HepG2 (cell line): ENCODE measurements around the gene RASGRF1. TPM values are rescaled to one million over a fixed set of nuclear protein-coding genes. Genes with fewer than 3 reads are reported as not detected.

Experiments used
- BRD4 ChIP-seq: sonication (generic); formaldehyde crosslinking; IDR thresholded peaks from 2 replicates; pipeline ENCODE4 v1.4.0; 2020; ENCODE audit warnings: missing genetic modification reagents
- EEA1 ChIP-seq: sonication (generic); formaldehyde crosslinking; IDR thresholded peaks from 2 replicates; pipeline ENCODE4 v1.5.1; 2020; ENCODE audit warnings: mild to moderate bottlenecking, missing genetic modification reagents, borderline replicate concordance
- GABPB1 ChIP-seq: IDR thresholded peaks from 2 replicates; pipeline ENCODE4 v1.6.1; 2016; ENCODE audit warnings: mild to moderate bottlenecking, missing genetic modification reagents, moderate library complexity, missing compliant biosample characterization
- GMEB1 ChIP-seq: sonication (generic); formaldehyde crosslinking; IDR thresholded peaks from 2 replicates; pipeline ENCODE4 v1.5.1; 2020; ENCODE audit warnings: missing genetic modification reagents, mild to moderate bottlenecking, borderline replicate concordance
- HMGXB4 ChIP-seq, 2 experiments: sonication (generic) in 1 of 2; formaldehyde crosslinking in 1 of 2; IDR thresholded peaks; 2 replicates each; pipeline versions ENCODE4 v1.4.0 to v1.6.1; 2018 to 2020; ENCODE audit warnings: missing genetic modification reagents in 2 of 2, borderline replicate concordance in 1 of 2, low read depth in 1 of 2, mild to moderate bottlenecking in 1 of 2, missing biosample characterization in 1 of 2
- ISL2 ChIP-seq: sonication (generic); formaldehyde crosslinking; IDR thresholded peaks from 2 replicates; pipeline ENCODE4 v1.5.0; 2020; ENCODE audit warnings: missing genetic modification reagents
- MTA1 ChIP-seq: sonication (generic); formaldehyde crosslinking; IDR thresholded peaks from 2 replicates; pipeline ENCODE4 v1.4.0; 2020; ENCODE audit warnings: missing genetic modification reagents, mild to moderate bottlenecking, borderline replicate concordance
- POLR2AphosphoS5 ChIP-seq: IDR thresholded peaks from 2 replicates; pipeline ENCODE4 v1.6.1; 2012; ENCODE audit warnings: low read depth, low read length
- PRMT3 ChIP-seq: sonication (generic); formaldehyde crosslinking; IDR thresholded peaks from 2 replicates; pipeline ENCODE4 v1.8.1; 2022; ENCODE audit warnings: low read depth, mild to moderate bottlenecking, moderate library complexity, missing genetic modification reagents, borderline replicate concordance
- RAD51 ChIP-seq: fragments of 450-650 bp; IDR thresholded peaks from 2 replicates; pipeline ENCODE4 v1.6.1; 2016; ENCODE audit warnings: borderline replicate concordance
- RFX5 ChIP-seq: IDR thresholded peaks from 2 replicates; pipeline ENCODE4 v1.6.1; 2011; ENCODE audit warnings: low read depth, low read length, improper control_type of control experiment
- SALL2 ChIP-seq: sonication (generic); formaldehyde crosslinking; IDR thresholded peaks from 2 replicates; pipeline ENCODE4 v1.8.1; 2023; ENCODE audit warnings: mild to moderate bottlenecking, missing genetic modification reagents, inconsistent platforms
- SNAPC2 ChIP-seq: sonication (generic); formaldehyde crosslinking; IDR thresholded peaks from 2 replicates; pipeline ENCODE4 v1.8.1; 2022; ENCODE audit warnings: mild to moderate bottlenecking, missing genetic modification reagents
- SRF ChIP-seq: IDR thresholded peaks from 2 replicates; pipeline ENCODE4 v1.6.1; 2011; ENCODE audit warnings: mild to moderate bottlenecking, low read depth, low read length, moderate library complexity
- TFE3 ChIP-seq: IDR thresholded peaks from 2 replicates; pipeline ENCODE4 v1.6.1; 2016
- ZNF24 ChIP-seq: fragments of 450-650 bp; IDR thresholded peaks from 2 replicates; pipeline ENCODE4 v1.6.1; 2017; ENCODE audit warnings: antibody characterized with exemption, mild to moderate bottlenecking
- ZNF34 ChIP-seq: sonication (generic); formaldehyde crosslinking; IDR thresholded peaks from 2 replicates; pipeline ENCODE4 v1.4.0; 2020; ENCODE audit warnings: mild to moderate bottlenecking, missing genetic modification reagents, borderline replicate concordance
- ZNF543 ChIP-seq: sonication (generic); formaldehyde crosslinking; IDR thresholded peaks from 2 replicates; pipeline ENCODE4 v1.4.0; 2020; ENCODE audit warnings: mild to moderate bottlenecking, missing genetic modification reagents
- ZNF552 ChIP-seq: sonication (generic); formaldehyde crosslinking; IDR thresholded peaks from 2 replicates; pipeline ENCODE4 v1.9.0; 2022; ENCODE audit warnings: missing genetic modification reagents, mild to moderate bottlenecking, borderline replicate concordance
- ZNF644 ChIP-seq: IDR thresholded peaks from 2 replicates; pipeline ENCODE4 v1.6.1; 2016; ENCODE audit warnings: low read depth
- ZNF766 ChIP-seq: sonication (generic); formaldehyde crosslinking; IDR thresholded peaks from 2 replicates; pipeline ENCODE4 v1.5.0; 2020; ENCODE audit warnings: missing genetic modification reagents, borderline replicate concordance
- ZNF775 ChIP-seq: sonication (generic); formaldehyde crosslinking; IDR thresholded peaks from 2 replicates; pipeline ENCODE4 v1.4.0; 2020; ENCODE audit warnings: missing genetic modification reagents, mild to moderate bottlenecking, moderate library complexity, borderline replicate concordance
- ZNF788 ChIP-seq: sonication (generic); formaldehyde crosslinking; IDR thresholded peaks from 2 replicates; pipeline ENCODE4 v1.5.0; 2020; ENCODE audit warnings: mild to moderate bottlenecking, missing genetic modification reagents, borderline replicate concordance
- ZNF841 ChIP-seq: sonication (generic); formaldehyde crosslinking; IDR thresholded peaks from 2 replicates; pipeline ENCODE4 v1.8.1; 2023; ENCODE audit warnings: missing genetic modification reagents, borderline replicate concordance
- ZSCAN31 ChIP-seq: sonication (generic); formaldehyde crosslinking; IDR thresholded peaks from 2 replicates; pipeline ENCODE4 v1.5.0; 2020; ENCODE audit warnings: low read depth, mild to moderate bottlenecking, missing genetic modification reagents
- polyA plus RNA-seq, 8 experiments: library from polyadenylated mRNA; depleted of rRNA in 3 of 8; stranded (reverse) in 7 of 8; unstranded in 1 of 8; fragments of >200 nt; fragmentation: Illumina TruSeq in 4 of 8; extraction: Trizol in 4 of 8; gene quantifications; 2 replicates each; pipeline versions ENCODE4 v1.2.1 to v1.2.3, GENCODE V29; 2011 to 2016; ENCODE audit warnings: low read depth in 4 of 8, missing spikeins in 1 of 8, mixed read lengths in 1 of 8; ENCODE audit not compliant: insufficient read depth in 1 of 8
- total RNA-seq, 5 experiments: library from RNA; depleted of rRNA; stranded (reverse); fragments of >200 nt; fragmentation: Illumina TruSeq; extraction: Trizol; gene quantifications; 2 replicates each; pipeline ENCODE4 v1.2.3, GENCODE V29; 2016; ENCODE audit warnings: low read depth in 1 of 5

RASGRF1 gene
- total and polyA plus RNA-seq, 2 of the 13 experiments (the other 11 are each of a cell fraction or from before 2014, with no cell fraction given) = 0.55 to 3.0 TPM

- TF ChIP-seq ZNF34 (CRISPR knock-in tag) (no peak), BRD4 (CRISPR knock-in tag) (peak; percentile 41; the same call in 1 of the 2 replicates), ZNF543 (CRISPR knock-in tag) (peak; percentile 79; the same call in 1 of the 2 replicates), GABPB1 (CRISPR knock-in tag) (peak; percentile 73; the same call in 1 of the 2 replicates), RFX5 (no peak), POLR2AphosphoS5 (peak; percentile 82), ZNF644 (CRISPR knock-in tag) (no peak), SRF (no peak), ZNF841 (CRISPR knock-in tag) (no peak), MTA1 (CRISPR knock-in tag) (peak; percentile 89; the same call in 1 of the 2 replicates), ZNF24 (no peak), EEA1 (CRISPR knock-in tag) (peak; percentile 89; the same call in 1 of the 2 replicates), ZSCAN31 (CRISPR knock-in tag) (peak; percentile 89; the same call in 1 of the 2 replicates), SALL2 (CRISPR knock-in tag) (no peak; the same call in 1 of the 2 replicates), HMGXB4 (CRISPR knock-in tag; IDR thresholded peaks at IDR 0.05; ENCODE audit: borderline replicate concordance in 1 of 2, low read depth in 1 of 2) (peak; percentile 50 to 79; a peak in 2 of 4 replicates), RAD51 (no peak), ISL2 (CRISPR knock-in tag) (no peak), ZNF775 (0 out of 2 replicates have a peak, but pooled peaks have one; percentile 35), SNAPC2 (no peak), ZNF552 (peak; percentile 59; the same call in 1 of the 2 replicates), TFE3 (CRISPR knock-in tag) (no peak), ZNF788 (CRISPR knock-in tag) (peak; percentile 73; the same call in 1 of the 2 replicates), ZNF766 (CRISPR knock-in tag) (peak; percentile 52; the same call in 1 of the 2 replicates), GMEB1 (CRISPR knock-in tag) (peak; percentile 82), PRMT3 (CRISPR knock-in tag) (peak; percentile 85; the same call in 1 of the 2 replicates)
These were observed 145.7 kb downstream of the RASGRF1 start, which contains the start of gene CTSH (continued) for GRCh38 chr15:78944669-78945407.
